Measurements from ENCODE around the gene RUVBL2. TPM values are rescaled to one million over a fixed set of nuclear protein-coding genes. Genes with fewer than 3 reads are reported as not detected.

The RUVBL2 gene
- total RNA-seq, 6 experiments from 2014 or later: 131 to 161 (median 159) TPM

DNA sequence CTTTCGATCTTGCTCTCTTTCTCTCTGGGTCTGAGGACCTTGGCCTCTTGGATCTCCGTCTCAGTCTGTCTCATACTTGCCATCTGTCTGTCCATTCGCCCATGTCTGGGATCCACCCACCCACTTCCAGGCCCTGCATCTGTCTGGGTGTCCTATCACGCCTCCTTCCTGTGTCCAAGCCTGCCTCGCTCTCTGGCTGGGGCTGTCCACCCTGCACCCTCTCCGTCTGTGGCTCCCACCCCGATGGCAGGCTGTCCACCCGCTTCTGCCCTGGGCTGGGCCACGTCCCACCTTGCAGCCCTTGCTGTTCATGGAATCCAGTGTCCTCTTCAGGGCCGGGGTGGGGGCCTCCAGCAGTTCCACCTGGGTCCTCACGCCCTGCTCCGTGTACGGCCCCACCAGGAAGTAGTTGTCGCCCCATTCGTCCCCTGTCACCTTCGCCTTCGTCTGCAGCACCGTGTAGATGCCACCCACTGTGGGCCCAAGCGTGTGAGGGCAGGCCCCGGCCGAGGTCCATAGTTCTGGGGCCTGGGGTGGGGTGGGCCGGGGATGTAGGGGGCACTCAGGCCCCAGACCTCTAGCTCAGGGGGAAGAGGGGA lies 2.6 kb upstream of the RUVBL2 start:
- peaks cover 2% of the 10 kb centered on the region; the same call in 1 of the 2 replicates for H3K27me3 Mint-ChIP-seq (ENCODE audit: insufficient read depth)
- H3K36me3 Mint-ChIP-seq (ENCODE audit: low read depth): peaks cover 35% of the 10 kb centered on the region
- H3K27ac Mint-ChIP-seq: peak overlapping the region; percentile 40
- H3K4me1 Mint-ChIP-seq (ENCODE audit: low read depth): peaks cover 30% of the 10 kb centered on the region
- TF ChIP-seq, protein P1, sequence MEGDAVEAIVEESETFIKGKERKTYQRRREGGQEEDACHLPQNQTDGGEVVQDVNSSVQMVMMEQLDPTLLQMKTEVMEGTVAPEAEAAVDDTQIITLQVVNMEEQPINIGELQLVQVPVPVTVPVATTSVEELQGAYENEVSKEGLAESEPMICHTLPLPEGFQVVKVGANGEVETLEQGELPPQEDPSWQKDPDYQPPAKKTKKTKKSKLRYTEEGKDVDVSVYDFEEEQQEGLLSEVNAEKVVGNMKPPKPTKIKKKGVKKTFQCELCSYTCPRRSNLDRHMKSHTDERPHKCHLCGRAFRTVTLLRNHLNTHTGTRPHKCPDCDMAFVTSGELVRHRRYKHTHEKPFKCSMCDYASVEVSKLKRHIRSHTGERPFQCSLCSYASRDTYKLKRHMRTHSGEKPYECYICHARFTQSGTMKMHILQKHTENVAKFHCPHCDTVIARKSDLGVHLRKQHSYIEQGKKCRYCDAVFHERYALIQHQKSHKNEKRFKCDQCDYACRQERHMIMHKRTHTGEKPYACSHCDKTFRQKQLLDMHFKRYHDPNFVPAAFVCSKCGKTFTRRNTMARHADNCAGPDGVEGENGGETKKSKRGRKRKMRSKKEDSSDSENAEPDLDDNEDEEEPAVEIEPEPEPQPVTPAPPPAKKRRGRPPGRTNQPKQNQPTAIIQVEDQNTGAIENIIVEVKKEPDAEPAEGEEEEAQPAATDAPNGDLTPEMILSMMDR (IDR thresholded peaks at IDR 0.05): no peak
- no peaks in the 10 kb centered on the region for H3K9me3 Mint-ChIP-seq
- peak overlapping the region; percentile 99; the same call in 1 of the 2 replicates for H3K4me3 Mint-ChIP-seq
- DNase-seq: no peak

DNA sequence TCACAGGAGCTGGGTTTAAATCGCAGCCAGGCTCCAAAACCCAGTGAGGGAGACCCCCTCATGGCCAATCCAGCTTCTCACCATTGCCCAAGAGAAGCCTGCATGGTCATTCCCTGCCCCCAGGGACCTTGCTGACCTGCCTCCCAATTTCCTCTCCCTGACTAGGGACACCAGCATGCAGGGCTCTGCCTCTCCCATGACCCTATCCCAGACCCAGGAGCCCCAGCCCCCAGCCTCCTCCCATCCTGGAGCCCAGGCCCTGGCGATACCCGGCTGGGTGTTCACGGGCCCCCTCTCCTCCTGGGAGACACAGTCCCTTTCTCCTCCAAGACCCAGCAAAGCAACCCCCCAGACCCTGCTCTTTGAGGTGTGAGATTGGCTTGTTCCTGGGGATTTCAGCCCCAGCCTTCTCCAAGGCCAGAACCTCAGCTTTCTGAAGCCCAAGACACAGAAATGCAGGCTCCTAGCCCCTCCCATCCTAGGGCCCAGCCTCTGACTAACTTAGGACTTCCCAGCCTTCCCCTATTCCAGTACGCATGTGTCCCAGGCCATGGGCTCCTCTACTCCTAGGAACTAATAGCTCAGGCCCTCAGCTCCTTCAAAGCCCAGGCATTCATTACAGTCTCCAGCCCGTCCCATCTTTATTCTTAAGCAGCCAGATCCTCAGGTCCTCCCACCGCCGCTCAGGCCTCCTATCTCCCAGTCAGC lies 1.7 kb upstream of the RUVBL2 start:
- Mint-ChIP-seq H3K9me3 (no peaks in the 10 kb centered on the region), H3K36me3 (ENCODE audit: low read depth) (peaks cover 35% of the 10 kb centered on the region), H3K27me3 (ENCODE audit: insufficient read depth) (peaks cover 2% of the 10 kb centered on the region; the same call in 1 of the 2 replicates), H3K4me3 (peak overlapping the region; percentile 99), H3K4me1 (ENCODE audit: low read depth) (peaks cover 30% of the 10 kb centered on the region), H3K27ac (peak overlapping the region; percentile 95)
- TF ChIP-seq, protein P1 (IDR thresholded peaks at IDR 0.05): no peak
- DNase-seq: peak; percentile 80

DNA sequence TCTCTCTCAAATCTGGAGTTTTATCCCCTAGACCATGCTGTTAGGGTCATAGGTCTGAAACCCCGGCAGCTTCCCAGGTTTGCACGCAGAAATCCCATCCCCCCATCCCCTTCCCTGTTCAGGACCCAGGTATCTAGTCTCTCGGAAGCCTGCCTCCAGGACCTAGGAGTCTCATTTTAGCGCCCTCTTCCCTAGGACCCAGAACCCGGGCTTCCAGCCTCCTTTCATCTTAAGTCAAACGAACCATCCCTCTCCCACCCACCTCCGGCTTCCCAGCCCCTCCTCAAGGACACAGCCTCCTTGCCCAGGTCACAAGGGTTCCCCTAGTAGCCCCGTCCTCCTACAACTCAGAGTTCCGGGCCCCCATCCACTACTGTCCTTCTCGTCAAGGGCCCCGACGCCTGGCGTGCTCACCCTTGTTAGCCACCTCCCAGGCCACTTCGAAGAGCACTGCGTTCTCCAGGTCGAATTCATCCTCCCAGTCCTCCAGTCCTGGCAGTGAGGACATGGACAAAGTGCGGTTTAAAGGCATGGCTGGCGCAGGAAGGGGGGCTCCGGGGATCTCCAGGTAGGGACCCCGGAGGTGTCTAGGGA lies 1.0 kb upstream of the RUVBL2 start:
- DNase-seq: no peak
- H3K27ac Mint-ChIP-seq: peak overlapping the region; percentile 95
- peaks cover 2% of the 10 kb centered on the region; the same call in 1 of the 2 replicates for H3K27me3 Mint-ChIP-seq (ENCODE audit: insufficient read depth)
- H3K36me3 Mint-ChIP-seq (ENCODE audit: low read depth): peaks cover 35% of the 10 kb centered on the region
- peak overlapping the region; percentile 99 for H3K4me3 Mint-ChIP-seq
- H3K9me3 Mint-ChIP-seq: no peaks in the 10 kb centered on the region
- TF ChIP-seq, protein P1 (IDR thresholded peaks at IDR 0.05): no peak
- peaks cover 32% of the 10 kb centered on the region for H3K4me1 Mint-ChIP-seq (ENCODE audit: low read depth)

DNA sequence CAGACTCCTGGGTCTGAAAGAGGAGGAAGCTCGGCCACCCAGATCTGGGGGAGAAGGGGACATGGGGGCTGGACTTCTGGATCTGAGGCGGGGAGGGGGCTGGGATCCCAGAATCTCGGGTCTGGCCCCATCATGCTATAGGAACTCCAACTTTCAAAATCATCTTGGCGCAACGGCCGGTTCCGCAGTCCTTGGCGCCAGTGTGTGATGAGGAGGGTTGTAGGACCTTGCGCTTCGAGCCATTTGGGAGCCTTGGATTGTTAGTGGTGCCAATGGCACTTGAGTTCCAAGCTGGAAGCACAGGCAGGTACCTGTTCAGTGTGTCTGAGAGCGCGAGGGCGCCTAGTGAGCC lies 324 bp downstream of the RUVBL2 start:
- Mint-ChIP-seq H3K27me3 (ENCODE audit: insufficient read depth) (peaks cover 2% of the 10 kb centered on the region; the same call in 1 of the 2 replicates), H3K4me1 (ENCODE audit: low read depth) (peaks cover 38% of the 10 kb centered on the region), H3K9me3 (no peaks in the 10 kb centered on the region), H3K4me3 (peak overlapping the region; percentile 99), H3K27ac (peak overlapping the region; percentile 95), H3K36me3 (ENCODE audit: low read depth) (peaks cover 24% of the 10 kb centered on the region)
- TF ChIP-seq, protein P1 (IDR thresholded peaks at IDR 0.05): no peak
- no peak for DNase-seq

DNA sequence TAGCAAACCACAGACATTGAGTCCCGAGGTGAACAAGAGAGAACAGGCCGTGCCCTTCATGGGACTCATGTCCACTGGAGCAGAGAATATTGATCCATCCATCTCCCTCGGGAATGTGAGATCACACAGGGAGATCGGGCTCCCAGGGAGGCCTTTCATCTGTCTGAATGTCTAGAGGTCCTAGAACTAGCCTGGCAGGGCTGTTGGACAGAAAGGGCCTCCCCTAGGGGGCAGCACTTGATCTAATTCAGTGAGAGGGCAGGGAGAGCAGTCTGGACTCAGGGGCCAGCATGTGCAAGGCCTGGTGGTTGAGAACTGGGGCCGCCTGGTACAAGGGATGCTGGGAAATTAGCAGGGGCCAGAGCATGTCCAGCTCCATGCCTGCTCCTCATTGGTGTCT lies 4.3 kb downstream of the RUVBL2 start:
- H3K4me3 Mint-ChIP-seq: no peak overlapping the region
- TF ChIP-seq, protein P1 (IDR thresholded peaks at IDR 0.05): peak; percentile 82
- H3K9me3 Mint-ChIP-seq: no peaks in the 10 kb centered on the region
- peak; percentile 50 for DNase-seq
- H3K36me3 Mint-ChIP-seq (ENCODE audit: low read depth): peaks cover 18% of the 10 kb centered on the region
- H3K4me1 Mint-ChIP-seq (ENCODE audit: low read depth): peaks cover 35% of the 10 kb centered on the region
- H3K27me3 Mint-ChIP-seq (ENCODE audit: insufficient read depth): peaks cover 2% of the 10 kb centered on the region; the same call in 1 of the 2 replicates
- H3K27ac Mint-ChIP-seq: peak overlapping the region; percentile 42; the same call in 1 of the 2 replicates
